ENCODE measurements around the gene TAS2R19.

The TAS2R19 gene

GRCh38 chr12:10989107-10989506 lies 33.3 kb downstream of the TAS2R19 start:
- no peak for DNase-seq

DNA sequence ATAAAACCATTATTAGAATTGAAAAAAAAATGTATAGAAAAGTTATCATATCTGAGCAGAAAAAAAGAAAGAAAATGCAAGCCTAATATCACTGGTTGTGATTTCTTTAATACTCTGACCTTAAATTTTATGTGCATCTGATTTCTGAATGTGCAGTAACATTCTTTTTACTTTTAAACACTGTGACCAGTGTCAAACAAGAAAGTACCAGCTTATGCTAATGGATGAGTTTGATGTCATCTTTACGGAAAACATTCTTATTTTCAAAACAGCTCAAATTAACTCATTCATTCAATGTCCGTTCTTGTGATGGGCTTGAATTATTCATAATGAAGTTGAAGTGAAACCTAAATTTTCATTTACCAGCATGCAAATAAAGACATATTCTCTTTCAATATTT lies 35.6 kb downstream of the TAS2R19 start, which contains the start of gene TAS2R50:
Gene TAS2R50, minus strand, starts transcription at position 101 of the 400 bp plus-strand sequence. Its CDS starts 52 bp downstream, at position 49.
- DNase-seq: no peak

DNA sequence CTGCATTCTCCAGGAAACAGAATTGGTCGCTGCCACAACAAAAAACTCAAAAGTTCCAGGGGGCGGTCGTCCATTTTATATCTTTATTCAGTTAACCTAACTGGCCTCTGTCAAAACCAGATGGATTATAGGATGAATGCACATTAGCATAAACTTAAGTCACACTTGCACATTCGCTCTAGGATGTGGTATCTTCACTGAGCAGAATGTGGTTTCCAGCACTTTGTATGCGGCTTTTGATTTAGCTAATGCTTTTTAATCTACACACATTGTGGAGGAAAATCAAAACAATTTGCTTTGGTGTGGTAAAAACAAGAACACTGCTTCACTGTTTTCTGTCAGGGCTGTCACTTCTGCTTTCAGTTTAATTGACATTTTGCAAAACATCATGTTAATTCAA lies 40.2 kb downstream of the TAS2R19 start:
- DNase-seq: peak; percentile 5

GRCh38 chr12:10974965-10975364 lies 47.5 kb downstream of the TAS2R19 start:
- DNase-seq: no peak

Measured in hematopoietic multipotent progenitor cell treated with erythropoietin and hydrocortisone succinate and interleukin-3 and kit ligand, for 6 days (in vitro differentiated cells).